Skin of body (tissue), 2 donors: ENCODE data around the gene MUSTN1. TPM values are rescaled to one million over a fixed set of nuclear protein-coding genes. Genes with fewer than 3 reads are reported as not detected.
A peak's percentile ranks its signal among the peaks of the same experiment; 100 is the strongest.

Experiments used
- DNase-seq: peaks from one replicate; lab custom pipeline; 2025; lab: John Stamatoyannopoulos, UW
- total RNA-seq: library from RNA; depleted of rRNA; stranded (reverse); fragments of >200 nt; gene quantifications from one replicate; pipeline ENCODE4 v1.2.3, GENCODE V29; 2014

The MUSTN1 gene
- total RNA-seq, 1 donor from 2014 or later, result 9.6 TPM

GRCh38 chr3:52835766-52836470 is 1.1 kb upstream of the MUSTN1 start:
- peak; percentile 4 for DNase-seq

GRCh38 chr3:52833202-52833601 is 1.6 kb downstream of the MUSTN1 start:
- DNase-seq, result no peak

GRCh38 chr3:52831500-52832301 is 3.1 kb downstream of the MUSTN1 start:
- no peak for DNase-seq

- DNase-seq, result no peak
These were observed 4.1 kb downstream of the MUSTN1 start, which contains the start of gene ITIH4 for GRCh38 chr3:52830535-52831258. TSS of gene ITIH4 (minus strand) at chr3:52830672. CDS start at chr3:52830642, 30 bp downstream.

- no peak for DNase-seq
These were observed 4.8 kb downstream of the MUSTN1 start for GRCh38 chr3:52829906-52830463.

GRCh38 chr3:52829482-52829881 is 5.3 kb downstream of the MUSTN1 start:
- no peak for DNase-seq

- DNase-seq, result no peak
These were observed 6.9 kb downstream of the MUSTN1 start for GRCh38 chr3:52827866-52828376.

GRCh38 chr3:52827441-52827840 is 7.4 kb downstream of the MUSTN1 start:
- no peak for DNase-seq

- DNase-seq, result no peak
These were observed 10.8 kb downstream of the MUSTN1 start for GRCh38 chr3:52824037-52824436.

- DNase-seq, result no peak
These were observed 12.5 kb downstream of the MUSTN1 start for GRCh38 chr3:52822363-52822762.

- no peak for DNase-seq
These were observed 14.1 kb downstream of the MUSTN1 start for GRCh38 chr3:52820736-52821135.

GRCh38 chr3:52819936-52820335 is 14.9 kb downstream of the MUSTN1 start:
- no peak for DNase-seq

- no peak for DNase-seq
These were observed 17.0 kb downstream of the MUSTN1 start for GRCh38 chr3:52817860-52818259.

- DNase-seq, result no peak
These were observed 17.6 kb downstream of the MUSTN1 start for GRCh38 chr3:52817221-52817620.

- no peak for DNase-seq
These were observed 18.2 kb downstream of the MUSTN1 start for GRCh38 chr3:52816654-52817053.

- DNase-seq, result no peak
These were observed 18.6 kb downstream of the MUSTN1 start for GRCh38 chr3:52816199-52816598.

- DNase-seq, result no peak
These were observed 21.0 kb downstream of the MUSTN1 start for GRCh38 chr3:52813810-52814209.

GRCh38 chr3:52811452-52812011 is 23.3 kb downstream of the MUSTN1 start:
- DNase-seq, result no peak

GRCh38 chr3:52810923-52811322 is 23.9 kb downstream of the MUSTN1 start:
- no peak for DNase-seq

GRCh38 chr3:52809662-52810377 is 25.0 kb downstream of the MUSTN1 start:
- no peak for DNase-seq

GRCh38 chr3:52809149-52809548 is 25.7 kb downstream of the MUSTN1 start:
- no peak for DNase-seq
